Prostate gland (tissue), 2 donors: Measurements from ENCODE around the gene SUPT6H.

Experiments used
- POLR2AphosphoS5 ChIP-seq: sonication (generic); formaldehyde crosslinking; IDR thresholded peaks from one replicate; pipeline ENCODE4 v1.6.1; 2017; ENCODE audit warnings: antibody characterized with exemption
- TF ChIP-seq, protein P1 (sequence below), 4 experiments: fragments of 200-600 bp in 2 of 4; fragments of 450-650 bp in 2 of 4; sonication (generic) in 2 of 4; IDR thresholded peaks; 1 replicate in 3 of 4; 2 replicates in 1 of 4; pipeline ENCODE4 v1.5.1; 2016 to 2019; ENCODE audit warnings: antibody characterized with exemption in 4 of 4, mild to moderate bottlenecking in 2 of 4, moderate library complexity in 2 of 4

DNA sequence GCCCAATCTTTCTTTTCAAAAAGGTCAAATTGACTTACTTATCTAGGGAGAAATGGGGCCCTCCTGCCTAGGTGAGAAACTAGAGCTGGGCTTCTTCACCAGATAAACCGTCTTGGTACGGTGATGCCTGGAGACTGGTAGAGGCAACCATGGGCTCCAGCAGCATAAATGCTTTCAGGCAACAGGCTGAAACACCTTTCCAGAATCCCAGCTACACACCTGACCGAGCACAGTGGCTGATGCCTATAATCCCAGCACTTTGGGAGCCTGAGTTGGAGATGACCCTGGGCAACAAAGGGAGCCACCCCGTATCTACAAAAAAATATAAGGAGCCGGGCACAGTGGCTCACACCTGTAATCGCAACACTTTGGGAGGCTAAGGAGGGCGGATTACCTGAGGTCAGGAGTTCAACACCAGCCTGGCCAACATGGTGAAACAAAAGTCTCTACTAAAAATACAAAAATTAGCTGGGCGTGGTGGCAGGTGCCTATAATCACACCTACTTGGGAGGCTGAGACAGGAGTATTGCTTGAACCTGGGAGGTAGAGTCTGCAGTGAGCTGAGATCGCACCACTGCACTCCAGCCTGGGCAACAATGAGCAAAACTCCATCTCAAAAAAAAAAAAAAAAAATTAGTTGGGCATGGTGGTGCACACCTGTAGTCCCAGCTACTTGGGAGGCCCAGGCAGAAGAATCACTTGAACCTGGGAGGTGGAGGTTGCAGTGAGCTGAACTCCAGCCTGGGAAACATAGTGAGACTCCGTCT is 89.8 kb downstream of the SUPT6H start:
- no peak for TF ChIP-seq POLR2AphosphoS5
- TF ChIP-seq, protein P1, sequence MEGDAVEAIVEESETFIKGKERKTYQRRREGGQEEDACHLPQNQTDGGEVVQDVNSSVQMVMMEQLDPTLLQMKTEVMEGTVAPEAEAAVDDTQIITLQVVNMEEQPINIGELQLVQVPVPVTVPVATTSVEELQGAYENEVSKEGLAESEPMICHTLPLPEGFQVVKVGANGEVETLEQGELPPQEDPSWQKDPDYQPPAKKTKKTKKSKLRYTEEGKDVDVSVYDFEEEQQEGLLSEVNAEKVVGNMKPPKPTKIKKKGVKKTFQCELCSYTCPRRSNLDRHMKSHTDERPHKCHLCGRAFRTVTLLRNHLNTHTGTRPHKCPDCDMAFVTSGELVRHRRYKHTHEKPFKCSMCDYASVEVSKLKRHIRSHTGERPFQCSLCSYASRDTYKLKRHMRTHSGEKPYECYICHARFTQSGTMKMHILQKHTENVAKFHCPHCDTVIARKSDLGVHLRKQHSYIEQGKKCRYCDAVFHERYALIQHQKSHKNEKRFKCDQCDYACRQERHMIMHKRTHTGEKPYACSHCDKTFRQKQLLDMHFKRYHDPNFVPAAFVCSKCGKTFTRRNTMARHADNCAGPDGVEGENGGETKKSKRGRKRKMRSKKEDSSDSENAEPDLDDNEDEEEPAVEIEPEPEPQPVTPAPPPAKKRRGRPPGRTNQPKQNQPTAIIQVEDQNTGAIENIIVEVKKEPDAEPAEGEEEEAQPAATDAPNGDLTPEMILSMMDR (IDR thresholded peaks at IDR 0.05): no peak
